ENCODE measurements around the gene PRSS8.

The PRSS8 gene

DNA sequence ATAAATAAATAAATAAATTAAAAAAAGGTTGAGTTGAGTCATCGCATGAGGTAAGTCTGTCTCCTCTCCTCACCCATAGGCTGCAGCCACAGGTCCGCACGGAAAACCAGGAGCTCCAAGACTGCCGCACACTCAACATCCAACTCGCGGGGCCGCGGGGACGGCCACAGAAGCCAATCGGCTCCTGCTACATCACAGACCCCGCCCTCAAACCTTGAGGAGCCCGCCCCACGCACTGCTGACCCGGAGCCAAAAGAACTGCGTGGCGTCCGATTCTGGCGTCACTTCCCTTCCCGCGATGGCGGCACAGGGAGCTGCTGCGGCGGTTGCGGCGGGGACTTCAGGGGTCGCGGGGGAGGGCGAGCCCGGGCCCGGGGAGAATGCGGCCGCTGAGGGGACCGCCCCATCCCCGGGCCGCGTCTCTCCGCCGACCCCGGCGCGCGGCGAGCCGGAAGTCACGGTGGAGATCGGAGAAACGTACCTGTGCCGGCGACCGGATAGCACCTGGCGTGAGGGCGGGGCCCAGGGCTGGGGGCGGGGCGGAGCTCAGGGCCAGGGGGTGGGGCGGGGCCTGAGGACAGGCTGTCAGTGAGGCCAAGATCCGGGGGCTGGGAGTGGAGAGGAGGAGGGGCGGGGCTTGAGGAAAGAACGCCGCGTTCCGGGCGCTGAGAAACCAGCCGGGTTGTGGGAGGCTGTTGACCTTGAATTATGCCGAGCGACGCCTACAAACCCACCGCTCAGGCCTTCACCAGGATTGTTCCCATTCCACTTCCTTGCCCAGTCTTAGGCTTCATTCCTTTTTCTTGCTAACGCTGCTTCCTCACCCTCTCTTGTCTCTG lies 17.9 kb downstream of the PRSS8 start, which contains the start of gene KAT8:
Gene KAT8, plus strand, starts transcription at position 281 of the 839 bp plus-strand sequence. Its CDS starts 18 bp downstream, at position 299.
- TF ChIP-seq GATA3 (IDR thresholded peaks at IDR 0.05; ENCODE audit: low read depth, low read length) (no peak), GATA2 (IDR thresholded peaks at IDR 0.05; ENCODE audit: low read depth, low read length) (no peak)

DNA sequence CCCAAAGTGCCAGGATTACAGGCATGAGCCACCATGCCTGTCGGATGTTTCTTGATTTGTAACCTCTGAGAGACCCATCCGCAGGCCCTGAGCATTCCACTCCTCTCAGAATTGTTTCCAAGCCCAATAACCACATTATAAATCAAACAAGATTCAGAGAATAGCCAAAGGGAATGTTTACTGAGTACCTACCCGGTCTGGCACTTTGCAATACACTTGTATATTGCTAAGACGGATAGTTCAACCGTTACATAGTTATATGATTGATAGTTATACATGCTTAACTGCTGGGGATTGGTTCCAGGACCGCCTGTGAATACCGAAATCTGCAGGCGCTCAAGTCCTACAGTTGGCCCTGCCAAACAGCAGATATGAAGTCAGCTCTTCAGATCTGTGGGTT lies 21.1 kb downstream of the PRSS8 start:
- TF ChIP-seq GATA3 (IDR thresholded peaks at IDR 0.05; ENCODE audit: low read depth, low read length) (no peak), GATA2 (IDR thresholded peaks at IDR 0.05; ENCODE audit: low read depth, low read length) (no peak)

DNA sequence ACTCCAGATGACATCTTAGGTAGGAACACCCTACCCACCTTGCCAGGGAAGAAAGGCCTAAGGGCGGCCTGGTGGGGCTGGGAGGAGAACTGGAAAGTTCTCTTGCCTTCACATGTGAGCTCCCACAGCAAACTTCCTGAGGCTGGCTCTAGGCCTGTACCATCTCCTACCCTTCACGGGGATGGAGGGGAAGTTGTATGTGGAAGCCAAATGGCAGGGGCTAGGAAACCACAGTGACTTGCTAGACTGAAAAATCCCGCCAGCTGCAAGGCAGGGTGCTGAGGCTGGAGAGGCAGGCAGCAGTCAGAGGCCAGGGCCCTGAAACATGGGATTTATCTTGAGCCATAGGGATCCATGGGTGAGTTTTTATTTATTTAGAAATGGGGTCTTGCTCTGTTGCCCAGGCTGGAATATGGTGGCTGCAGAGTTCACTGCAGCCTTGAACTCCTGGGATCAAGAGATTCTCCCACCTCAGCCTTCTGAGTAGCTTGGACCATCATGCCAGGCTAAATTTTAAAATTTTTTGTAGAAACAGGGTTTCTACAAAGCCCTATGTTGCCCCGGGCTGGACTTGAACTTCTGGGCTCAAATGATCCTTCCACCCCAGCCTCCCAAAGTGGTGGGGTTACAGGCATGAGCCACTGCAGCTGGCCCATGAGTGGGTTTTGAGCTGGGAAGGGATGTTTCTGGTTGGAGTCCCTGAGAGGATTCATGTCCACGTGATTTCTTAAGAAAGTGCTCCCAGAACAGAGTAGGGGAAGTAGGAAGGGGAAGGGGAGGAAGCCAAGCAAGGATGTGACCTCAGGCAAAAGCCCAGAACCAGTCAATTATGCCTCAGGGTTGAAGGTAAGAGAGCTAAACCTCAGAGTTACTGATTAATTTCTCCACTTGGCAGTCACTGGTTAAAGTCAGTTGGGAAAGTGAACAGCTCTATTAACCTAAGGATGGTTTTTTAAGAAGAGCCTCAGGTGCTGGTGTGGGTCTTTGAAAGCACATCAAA lies 22.1 kb downstream of the PRSS8 start:
- TF ChIP-seq GATA3 (IDR thresholded peaks at IDR 0.05; ENCODE audit: low read depth, low read length) (no peak), GATA2 (IDR thresholded peaks at IDR 0.05; ENCODE audit: low read depth, low read length) (no peak)

DNA sequence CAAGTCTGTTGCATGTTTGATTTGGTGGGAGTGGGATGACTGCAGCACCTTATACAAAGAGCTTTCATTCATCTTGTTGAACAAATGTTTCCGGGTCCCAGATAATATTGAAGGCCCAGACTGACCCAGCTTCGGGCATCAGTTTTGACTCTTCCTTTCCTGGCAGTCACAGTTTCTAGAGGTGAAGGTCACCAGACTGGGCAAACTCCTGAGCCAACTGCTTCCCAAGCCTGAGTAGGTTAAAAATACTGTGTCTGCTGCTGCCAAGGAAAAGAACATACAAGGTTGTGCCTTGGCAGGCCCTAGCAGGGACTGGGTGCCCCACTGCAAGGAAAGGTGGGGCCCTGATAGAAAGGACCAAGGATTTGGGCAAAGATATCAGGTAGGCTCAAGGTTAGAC lies 22.8 kb downstream of the PRSS8 start:
- no peak for TF ChIP-seq GATA2 (IDR thresholded peaks at IDR 0.05; ENCODE audit: low read depth, low read length)
- TF ChIP-seq GATA3 (IDR thresholded peaks at IDR 0.05; ENCODE audit: low read depth, low read length) = no peak

DNA sequence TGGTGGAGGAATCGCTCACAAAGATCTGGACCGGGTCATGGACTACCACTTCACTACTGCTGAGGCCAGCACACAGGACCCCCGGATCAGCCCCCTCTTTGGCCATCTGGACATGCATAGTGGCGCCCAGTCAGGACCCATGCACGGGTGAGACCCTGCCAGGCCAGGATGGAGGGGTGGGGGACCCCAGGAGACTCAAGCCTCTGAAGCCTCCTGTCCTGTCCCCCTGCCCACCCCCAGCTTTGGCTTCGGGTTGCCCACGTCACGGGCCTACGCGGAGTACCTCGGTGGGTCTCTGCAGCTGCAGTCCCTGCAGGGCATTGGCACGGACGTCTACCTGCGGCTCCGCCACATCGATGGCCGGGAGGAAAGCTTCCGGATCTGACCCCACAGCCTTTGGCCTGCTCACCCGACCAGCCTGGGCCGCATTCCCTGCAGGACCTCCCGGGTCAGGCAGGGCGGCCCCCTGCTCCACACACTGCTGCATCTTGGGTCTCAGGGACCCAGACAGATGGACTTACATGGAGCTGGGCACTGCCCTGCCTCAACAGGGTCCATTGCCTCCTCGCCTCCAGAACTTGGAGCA lies 23.6 kb downstream of the PRSS8 start:
- TF ChIP-seq GATA3 (IDR thresholded peaks at IDR 0.05; ENCODE audit: low read depth, low read length) (no peak), GATA2 (IDR thresholded peaks at IDR 0.05; ENCODE audit: low read depth, low read length) (no peak)

DNA sequence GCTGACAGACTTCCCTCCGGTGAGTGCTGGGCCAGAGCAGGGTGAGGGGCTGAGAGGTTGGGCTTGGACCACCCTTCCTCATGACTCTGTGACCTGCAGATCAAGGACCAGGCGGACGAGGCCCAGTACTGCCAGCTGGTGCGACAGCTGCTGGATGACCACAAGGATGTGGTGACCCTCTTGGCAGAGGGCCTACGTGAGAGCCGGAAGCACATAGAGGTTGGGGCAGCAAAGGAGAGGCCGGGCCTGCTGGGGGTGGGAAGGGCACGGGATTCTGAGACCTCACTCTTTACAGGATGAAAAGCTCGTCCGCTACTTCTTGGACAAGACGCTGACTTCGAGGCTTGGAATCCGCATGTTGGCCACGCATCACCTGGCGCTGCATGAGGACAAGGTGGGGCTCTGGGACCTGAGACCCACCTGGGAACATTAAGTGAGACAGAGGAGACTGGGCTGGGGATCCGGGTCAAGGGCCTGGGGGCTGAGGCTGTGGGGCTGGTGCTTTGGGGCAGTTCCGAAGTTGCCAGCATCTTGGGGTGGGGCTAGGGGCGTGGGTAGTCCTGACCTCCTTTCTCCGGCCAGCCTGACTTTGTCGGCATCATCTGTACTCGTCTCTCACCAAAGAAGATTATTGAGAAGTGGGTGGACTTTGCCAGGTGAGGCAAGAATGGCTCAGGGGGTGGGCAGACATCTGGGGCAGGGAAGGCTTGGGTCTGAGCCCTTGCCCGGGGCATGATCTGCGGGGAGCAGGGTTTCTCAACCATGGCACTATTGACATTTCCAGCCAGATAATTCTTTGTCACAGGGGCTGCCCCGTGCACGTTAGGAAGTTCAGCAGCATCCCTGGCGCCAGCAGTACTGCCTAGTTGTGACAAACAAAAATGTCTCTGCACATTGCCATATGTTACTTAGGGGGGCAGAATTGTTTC lies 25.2 kb downstream of the PRSS8 start:
- no peak for TF ChIP-seq GATA3 (IDR thresholded peaks at IDR 0.05; ENCODE audit: low read depth, low read length)
- TF ChIP-seq GATA2 (IDR thresholded peaks at IDR 0.05; ENCODE audit: low read depth, low read length) = no peak

DNA sequence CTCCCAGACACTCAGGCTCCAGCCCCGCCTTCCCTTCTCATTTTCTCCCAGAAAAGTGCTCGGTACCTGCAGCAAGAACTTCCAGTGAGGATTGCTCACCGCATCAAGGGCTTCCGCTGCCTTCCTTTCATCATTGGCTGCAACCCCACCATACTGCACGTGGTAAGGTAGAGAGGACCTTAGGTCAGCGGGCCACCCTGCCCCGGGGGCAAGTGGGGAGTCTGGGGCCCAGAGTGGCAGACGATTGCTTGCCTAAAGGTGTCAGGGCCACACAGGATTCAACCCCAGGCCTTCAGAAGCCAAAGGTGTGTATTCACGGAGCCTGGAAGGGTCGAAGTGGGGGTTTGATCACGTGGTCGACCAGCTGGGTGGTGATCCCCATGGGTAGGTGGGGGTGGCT lies 25.9 kb downstream of the PRSS8 start:
- TF ChIP-seq GATA2 (IDR thresholded peaks at IDR 0.05; ENCODE audit: low read depth, low read length) (no peak), GATA3 (IDR thresholded peaks at IDR 0.05; ENCODE audit: low read depth, low read length) (no peak)

DNA sequence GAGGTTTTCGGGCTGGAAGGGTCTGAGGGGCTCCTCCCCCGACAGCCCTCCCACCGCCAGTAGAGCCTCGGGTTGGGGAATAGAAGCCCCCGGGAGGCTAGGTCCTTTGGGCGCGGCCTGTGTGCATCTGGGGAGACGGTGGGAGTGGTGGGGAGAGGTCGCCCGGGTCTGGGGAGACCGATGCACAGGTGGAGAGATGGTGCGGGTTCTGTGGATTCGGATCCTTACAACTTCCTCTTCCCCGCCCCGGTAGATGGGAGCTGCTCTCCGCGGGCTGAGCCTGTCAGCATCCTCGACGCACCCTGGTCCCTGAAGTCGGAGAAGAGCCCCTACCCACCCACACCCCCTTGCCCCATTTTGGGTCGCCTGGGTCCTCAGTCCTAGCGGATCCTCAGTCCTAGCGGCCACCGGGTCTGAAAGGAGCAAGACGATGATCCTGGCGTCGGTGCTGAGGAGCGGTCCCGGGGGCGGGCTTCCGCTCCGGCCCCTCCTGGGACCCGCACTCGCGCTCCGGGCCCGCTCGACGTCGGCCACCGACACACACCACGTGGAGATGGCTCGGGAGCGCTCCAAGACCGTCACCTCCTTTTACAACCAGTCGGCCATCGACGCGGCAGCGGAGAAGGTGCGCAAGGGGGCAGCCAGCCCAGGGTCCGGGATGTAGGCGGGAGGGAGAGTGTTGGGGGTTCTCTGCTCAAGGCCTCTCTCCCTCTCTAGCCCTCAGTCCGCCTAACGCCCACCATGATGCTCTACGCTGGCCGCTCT lies 26.6 kb downstream of the PRSS8 start:
- no peak for TF ChIP-seq GATA2 (IDR thresholded peaks at IDR 0.05; ENCODE audit: low read depth, low read length)
- no peak for TF ChIP-seq GATA3 (IDR thresholded peaks at IDR 0.05; ENCODE audit: low read depth, low read length)

DNA sequence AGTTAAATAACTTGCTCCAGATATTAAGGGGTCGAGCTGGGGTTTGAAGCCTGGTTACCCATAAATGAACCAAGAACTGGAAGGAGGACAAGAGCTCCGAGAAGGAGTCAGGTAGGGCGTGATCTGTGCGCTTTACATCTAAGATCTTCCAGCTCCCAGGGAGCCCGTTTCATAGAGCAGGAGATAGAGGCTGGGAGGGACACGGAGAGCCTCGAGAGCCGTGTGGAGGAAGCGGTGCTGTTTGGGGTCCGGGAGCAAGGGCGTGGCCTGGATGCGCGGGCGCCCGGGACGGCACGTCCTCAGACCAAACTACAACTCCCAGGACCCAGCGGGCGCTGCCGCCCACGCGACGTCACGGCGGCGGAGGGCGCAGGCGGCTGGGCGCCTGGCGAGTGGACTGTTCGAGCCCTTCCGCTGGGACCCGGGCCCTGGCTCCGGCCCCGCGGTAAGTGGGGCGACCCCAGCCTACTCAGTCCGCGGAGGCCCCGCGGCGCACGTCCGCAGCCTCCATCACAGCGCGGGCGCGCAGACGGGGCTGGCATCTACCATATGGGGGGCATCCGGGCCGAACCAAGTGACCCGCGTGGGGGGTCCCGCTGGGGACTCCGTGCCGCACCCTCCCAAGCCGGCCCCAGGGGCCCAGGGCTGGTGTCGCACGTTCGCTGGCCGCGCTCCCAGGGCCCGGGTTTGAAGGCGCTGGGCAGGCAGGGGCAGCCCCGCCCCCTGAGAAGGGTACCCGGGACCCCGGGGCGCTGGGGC lies 27.3 kb downstream of the PRSS8 start, which contains the start of gene BCKDK:
Gene BCKDK, plus strand, starts transcription at position 352 of the 759 bp plus-strand sequence. CDS start 838 bp downstream, outside the sequence.
- TF ChIP-seq GATA2 (IDR thresholded peaks at IDR 0.05; ENCODE audit: low read depth, low read length) (no peak), GATA3 (IDR thresholded peaks at IDR 0.05; ENCODE audit: low read depth, low read length) (no peak)

DNA sequence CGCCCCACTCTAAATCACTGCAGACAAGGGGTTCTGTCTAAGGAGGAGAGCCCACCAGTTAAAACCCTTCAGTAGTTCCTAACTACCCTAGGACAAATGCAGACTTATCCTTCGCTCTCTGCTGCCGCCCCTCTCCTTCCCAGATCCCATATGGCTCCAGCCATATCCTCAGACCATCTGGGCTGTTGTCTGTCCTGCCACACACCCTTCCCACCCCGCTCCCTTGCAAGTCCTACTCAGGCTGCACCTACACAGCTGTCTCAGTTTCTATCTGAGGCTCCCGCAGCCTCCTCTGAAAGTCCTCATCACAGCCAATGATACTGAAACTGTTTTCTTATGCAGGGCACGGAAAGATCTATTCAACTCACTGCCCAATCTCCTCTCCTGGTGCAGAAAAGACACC lies 28.1 kb downstream of the PRSS8 start:
- TF ChIP-seq GATA2 (IDR thresholded peaks at IDR 0.05; ENCODE audit: low read depth, low read length) = no peak
- no peak for TF ChIP-seq GATA3 (IDR thresholded peaks at IDR 0.05; ENCODE audit: low read depth, low read length)
